AG20443 (cell line): Measurements from ENCODE around the gene CSF1.

ENCODE experiments used
- DNase-seq: peaks from one replicate; pipeline ENCODE4 v3.0.0; 2012; ENCODE audit warnings: low spot score, mixed read lengths

The CSF1 gene

DNA sequence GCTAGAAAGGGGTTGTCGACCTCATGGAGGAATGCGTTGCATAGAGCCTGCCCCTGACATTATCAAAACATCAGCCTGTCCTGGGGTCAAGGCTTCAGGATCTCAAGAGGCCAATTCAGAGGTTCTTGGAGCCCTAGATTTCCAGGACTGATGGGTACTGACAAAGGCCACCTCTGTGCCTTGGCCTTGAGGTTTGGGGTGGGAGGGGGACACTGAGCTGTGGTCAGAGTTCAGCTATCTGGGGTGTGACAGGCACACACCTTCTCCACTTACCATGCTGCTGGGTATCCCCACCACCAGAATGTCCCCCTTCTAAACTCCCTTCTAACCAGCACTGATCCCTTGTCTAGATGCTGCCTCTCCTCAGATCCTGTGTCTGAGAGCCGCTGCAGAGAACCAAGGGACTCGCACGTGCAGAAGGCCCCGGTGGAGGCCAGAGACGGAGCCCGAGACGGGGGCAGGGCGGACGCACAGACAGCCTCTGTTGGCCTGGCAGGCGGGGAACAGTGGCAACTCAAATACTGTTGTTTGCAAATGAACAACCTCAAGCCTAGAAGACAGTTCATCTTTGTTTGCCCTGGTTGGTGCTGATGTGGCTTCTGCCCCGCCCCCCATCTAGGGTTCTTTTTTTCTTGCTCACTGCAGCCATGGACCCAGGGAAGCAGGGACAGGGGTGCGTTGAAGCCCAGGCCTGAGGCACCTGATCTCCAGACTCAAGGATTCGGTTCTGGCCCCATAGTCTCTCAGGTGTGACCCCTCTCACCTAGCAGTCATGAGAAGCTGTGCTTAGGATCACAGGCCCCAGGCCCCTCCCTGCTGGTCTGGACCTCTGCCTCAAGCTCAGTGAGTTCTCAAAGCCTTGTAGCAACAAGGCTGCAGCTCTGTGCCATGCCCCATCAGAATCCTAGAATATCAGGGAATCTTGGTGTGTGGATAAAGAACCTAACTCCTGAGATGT is 28.1 kb upstream of the CSF1 start:
- DNase-seq: no peak

DNA sequence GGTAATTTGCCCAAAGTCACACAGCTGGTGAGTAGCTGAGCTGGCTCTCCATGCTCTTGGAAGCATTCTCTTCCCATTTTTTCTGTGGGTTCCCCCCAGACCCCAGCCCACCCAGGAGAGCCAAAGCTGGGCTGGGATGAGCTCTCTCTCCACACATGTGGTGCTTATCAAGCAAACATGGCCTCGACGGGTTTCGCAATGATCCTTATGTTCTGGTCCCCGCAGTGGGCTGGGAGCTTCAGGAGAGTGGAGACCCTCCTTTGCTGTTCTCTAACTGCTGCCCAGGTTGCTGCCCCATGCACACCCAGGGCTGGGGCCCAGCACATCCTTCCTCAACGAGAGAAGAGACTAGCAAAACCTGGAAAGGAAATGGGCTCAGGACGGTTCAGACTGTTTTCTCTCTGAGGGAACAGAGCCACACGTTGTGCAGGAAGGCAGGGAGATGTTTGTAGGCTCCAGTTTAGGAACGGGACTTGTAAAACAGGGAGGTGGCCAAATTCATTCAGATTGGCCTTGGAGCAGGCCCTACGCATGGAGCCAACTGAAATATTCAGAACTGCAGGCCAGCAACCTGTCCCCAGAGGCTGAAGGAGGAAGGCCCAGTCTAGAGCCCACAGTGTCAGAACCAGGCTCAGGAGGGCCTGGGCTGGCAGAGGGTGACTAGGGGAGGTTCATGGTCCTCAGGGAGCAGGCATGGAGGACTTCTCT is 27.2 kb upstream of the CSF1 start:
- DNase-seq: no peak

DNA sequence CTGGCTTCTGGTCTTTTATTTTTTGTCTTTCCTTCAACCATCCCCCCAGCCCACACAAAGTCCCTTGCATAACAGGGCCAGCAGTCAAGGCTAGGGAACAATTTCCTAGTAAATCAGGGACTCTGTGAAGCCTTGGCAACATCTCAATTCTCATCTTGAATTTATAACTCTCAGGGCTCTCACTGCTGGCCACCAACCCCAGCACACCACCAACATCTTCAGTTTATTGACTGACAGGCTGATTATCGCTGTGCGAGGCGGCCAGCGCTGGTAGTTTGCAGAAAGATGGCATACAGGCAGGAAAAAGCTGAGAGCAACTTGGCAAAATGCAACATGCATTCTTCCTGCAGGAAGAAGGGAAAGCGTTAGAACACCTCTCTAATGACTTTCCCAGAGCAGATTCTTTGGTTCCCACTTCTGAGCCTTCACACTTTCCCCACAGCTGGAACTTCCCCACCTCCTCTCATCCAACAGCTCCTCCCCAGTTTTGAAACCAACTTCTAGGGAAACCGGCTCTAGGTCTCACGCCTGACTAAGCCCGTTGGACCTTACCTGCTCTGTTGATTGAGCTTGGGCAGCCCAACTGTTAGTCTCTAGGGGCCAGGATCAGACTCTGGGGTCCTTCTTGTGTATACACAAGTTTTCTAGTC is 26.3 kb upstream of the CSF1 start:
- DNase-seq: no peak

DNA sequence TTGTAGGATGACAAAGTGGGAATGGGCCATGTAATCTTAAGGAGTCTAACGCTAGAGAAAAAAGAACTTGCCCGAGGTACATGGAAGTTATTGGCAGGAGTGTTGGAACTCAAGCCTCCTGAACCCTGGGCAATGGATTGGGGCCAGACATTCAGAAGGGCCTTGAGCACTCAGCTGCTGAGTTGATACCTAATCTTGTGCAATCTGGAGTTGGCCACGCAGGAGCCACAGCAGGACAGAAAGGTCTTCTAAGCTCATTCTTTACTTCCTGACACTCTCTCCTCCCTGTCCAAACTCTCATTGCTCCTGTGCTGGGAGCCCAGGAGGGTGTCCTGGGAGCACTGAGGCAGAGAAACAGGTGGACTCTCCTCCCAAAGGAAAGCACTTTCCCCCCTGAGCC is 25.1 kb upstream of the CSF1 start:
- no peak for DNase-seq

GRCh38 chr1:109886827-109887226 is 23.8 kb upstream of the CSF1 start:
- DNase-seq: no peak

GRCh38 chr1:109887271-109887670 is 23.4 kb upstream of the CSF1 start:
- no peak for DNase-seq

GRCh38 chr1:109887884-109888283 is 22.8 kb upstream of the CSF1 start:
- DNase-seq: no peak

DNA sequence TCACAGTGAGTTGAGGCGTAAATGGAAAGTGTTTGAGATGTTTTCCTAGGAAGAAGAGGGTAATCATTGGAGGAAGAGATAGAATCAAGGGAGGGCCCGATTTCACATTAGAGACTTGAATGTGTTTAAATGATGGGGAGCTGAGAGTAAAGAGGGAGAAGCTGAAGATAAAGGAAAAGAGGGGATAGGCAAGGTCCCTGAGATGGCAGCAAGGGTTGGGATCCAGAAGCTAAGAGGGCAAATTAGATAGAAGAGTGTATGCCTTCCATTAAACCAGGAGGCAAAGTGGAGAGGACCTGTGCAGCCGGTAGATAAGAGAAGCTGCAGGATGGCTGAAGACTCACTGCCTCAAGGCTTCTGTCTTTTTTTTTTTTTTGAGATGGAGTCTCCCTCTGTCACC is 21.6 kb upstream of the CSF1 start:
- DNase-seq: no peak

DNA sequence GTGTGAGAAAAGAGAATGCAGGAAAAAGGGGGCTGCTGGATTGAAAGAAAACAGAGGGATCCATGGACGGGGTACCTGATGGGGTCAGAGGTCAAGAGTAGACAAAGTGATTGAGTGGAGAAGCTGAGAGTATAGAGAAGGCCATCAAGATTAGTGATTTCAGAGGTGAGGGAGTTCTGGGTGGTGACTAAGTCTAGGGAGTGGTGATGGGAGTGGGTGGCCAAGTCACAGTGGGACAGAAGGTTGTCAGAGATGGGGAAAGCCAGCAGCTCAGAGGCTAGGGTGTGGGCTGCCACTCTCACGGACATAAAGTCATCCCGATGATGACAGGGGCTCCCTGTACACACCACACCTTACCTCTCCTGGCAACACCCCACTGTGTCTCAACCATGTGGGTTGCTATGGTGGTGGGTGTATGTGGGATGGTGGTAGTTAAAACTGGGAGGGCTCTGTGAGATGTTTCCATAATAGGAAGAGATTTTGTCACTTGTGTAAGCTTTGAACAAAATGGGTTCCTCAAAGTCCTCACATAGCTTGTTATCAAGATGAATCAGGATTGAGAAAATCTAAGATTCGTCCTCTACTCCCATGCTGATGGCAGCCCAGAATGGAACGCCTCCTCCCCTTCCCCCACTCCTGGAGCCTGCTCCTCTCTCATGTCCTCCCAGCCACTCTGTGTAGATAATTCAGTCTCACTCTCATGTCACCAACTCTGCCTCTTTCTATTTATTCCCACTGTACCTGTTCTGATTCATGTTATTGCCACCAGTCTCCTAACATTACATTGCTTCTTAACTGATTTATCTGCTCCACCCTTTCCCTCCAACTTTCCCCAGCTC is 20.3 kb upstream of the CSF1 start:
- no peak for DNase-seq

DNA sequence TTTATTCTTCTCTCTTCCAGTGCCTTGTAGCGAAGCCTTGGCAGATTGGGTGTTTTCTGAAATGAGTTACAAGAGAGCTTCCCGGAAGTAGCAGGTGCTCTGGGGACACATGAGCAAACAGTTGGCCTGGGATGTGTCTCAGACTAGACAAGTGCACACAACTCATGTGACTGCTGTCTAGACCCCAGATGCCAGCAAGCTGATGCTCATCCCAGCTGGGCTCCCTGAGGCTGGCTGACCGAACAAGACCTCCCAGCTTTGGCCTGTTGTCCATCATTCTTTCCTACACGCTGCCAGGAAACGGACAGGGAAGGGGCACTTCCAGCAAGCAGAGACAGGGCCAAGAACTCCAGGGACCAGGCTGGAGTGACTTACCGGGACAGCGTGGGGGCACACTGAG is 18.7 kb upstream of the CSF1 start:
- no peak for DNase-seq

DNA sequence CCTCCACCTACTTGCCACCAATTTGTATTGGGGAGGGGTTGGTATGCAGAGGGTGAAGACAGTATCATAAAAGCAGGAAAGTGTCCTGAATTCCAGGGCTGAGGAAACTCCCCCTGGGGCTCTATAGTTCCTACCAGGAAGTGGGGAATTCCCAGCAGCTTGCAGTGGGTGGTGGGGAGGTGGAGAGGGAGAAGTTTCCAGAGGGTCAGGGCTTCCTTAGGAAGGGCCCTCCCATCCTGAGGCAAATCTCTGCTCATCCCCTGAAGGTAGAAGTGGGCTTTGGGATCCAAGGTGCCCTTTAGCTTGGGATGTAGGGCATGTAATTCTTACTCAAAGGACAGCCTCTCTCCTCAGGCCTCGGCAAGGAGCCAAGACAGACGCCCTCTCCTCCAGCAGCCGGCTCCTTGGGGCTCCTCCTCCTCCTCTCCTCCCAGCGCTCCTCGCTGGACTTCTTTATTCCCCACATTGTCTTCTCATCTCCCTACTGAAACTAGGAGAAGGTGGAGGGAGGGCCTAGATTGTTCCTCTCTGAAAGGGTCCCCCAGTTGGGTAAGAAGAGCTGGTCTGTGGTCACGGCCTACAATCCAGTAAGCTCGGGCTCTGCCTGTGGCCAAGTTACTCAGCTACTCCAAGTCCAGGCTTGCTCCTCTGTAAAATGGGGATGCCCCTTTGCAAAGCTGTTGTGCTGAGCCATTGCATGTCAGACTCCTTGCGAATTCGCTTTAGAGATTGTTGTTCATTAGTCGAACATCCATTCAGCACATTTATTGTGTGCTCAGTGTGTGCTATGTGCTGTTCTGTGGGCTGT is 17.9 kb upstream of the CSF1 start:
- no peak for DNase-seq

- no peak for DNase-seq
These were observed 17.0 kb upstream of the CSF1 start for GRCh38 chr1:109893532-109894171.

DNA sequence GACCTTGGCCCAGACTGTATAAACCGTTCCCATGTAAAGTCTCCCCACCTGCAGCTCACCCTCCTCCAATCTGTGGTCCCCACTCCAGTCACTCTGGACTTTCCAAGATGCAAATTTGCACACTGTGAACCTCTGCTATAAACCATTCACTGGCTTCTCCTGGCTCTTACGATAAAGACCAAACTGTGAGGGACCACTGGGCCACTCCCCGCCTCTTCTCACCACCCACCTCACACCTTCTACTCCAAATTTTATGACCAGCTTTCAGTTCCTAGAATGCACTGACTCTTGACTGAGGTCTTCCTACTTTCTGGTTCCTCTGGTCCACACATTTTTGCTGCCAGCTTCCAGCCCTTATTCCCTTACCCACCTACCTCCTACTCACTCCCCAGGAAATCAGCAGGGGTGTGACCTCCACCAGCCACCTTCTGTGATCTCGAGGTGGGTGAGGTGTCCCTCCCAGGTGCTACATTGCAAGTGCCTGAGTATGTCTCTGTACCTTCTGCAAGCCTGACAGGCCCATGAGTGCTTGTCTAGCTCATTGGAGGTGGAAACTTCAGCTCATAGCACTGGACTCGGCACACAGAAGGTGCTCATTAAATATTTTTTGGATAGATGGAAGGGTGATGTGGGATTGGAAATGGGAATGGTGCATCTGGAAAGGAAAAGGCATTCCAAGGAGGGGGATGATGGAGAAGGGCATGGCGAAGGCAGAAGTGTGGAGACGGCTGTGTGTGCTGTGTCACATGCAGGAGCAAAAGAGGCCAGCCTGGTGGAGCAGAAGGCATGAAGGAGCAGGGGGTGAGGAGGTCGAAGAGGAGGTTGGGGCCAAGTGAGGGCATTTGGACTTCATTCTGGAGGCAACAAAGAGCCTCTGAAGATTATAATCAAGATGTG is 15.6 kb upstream of the CSF1 start:
- no peak for DNase-seq

GRCh38 chr1:109895720-109896504 is 14.7 kb upstream of the CSF1 start:
- DNase-seq: peak; percentile 67

GRCh38 chr1:109896681-109897080 is 14.0 kb upstream of the CSF1 start:
- no peak for DNase-seq

- no peak for DNase-seq
These were observed 13.2 kb upstream of the CSF1 start for GRCh38 chr1:109897259-109897955.

DNA sequence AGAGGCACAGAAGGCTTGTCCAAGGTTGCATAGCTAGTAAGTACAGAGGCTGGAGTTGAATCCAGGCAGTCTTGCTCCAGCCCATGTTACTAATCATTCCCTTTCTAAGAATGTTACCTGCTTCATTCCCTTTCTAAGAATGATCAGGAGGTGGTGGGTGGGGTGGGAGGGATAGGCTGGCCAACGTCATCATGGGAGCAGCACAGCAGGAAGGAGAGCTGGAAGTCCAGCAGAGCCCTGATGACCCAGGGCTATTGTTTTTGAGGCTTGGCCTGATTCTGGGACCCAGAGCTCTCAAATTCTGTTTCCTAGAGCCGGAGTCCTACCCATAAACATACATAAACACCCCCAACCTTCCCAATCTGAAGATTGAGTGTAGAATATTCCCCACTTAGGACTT is 11.8 kb upstream of the CSF1 start:
- no peak for DNase-seq

DNA sequence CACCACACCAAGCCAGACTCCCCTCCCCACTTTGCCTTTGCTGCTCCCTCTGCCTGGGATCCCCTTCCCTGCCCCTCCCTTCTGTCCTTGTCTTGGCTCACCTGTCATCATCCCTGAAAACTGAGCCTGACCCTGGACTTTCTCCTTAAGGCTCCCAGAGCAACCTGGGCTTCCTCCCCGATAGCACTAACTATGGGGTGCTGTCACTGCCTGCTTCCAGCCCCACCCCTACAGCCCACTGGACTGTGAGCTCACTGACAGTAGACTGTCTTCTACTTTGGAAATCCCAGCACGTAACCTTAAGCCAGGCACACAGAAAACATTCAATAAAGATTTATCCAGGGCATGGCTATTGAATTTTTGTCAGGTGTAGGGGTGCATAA is 9.5 kb upstream of the CSF1 start:
- DNase-seq: no peak
